Skeletal muscle satellite cell (primary cell): ENCODE data around the gene U2AF1.
"Not testable (repeated sequence)": the region's sequence is repeated elsewhere in the genome, so short reads cannot be mapped to it uniquely, and the experiment has no call there.

Source experiments
- H3K27me3 ChIP-seq: 2 replicates; pipeline ENCODE4 v1.7.0; 2013; ENCODE audit warnings: low read length; ENCODE audit not compliant: control insufficient read depth, insufficient read depth
- H3K36me3 ChIP-seq: 2 replicates; pipeline ENCODE4 v1.7.0; 2013; ENCODE audit warnings: mild to moderate bottlenecking, control low read depth, low read length; ENCODE audit not compliant: insufficient read depth
- H3K4me1 ChIP-seq: 2 replicates; pipeline ENCODE4 v1.7.0; 2013; ENCODE audit warnings: low read length; ENCODE audit not compliant: control insufficient read depth, insufficient read depth
- H3K4me2 ChIP-seq: 2 replicates; pipeline ENCODE4 v1.7.0; 2013; ENCODE audit warnings: mild to moderate bottlenecking, low read length
- H3K4me3 ChIP-seq: 2 replicates; pipeline ENCODE4 v1.7.0; 2013; ENCODE audit warnings: low read length
- H3K9ac ChIP-seq: 2 replicates; pipeline ENCODE4 v1.7.0; 2013; ENCODE audit warnings: mild to moderate bottlenecking, low read depth, low read length, moderate library complexity
- H3K9me3 ChIP-seq: replicated peaks from 2 replicates; pipeline ENCODE4 v1.7.0; 2013; ENCODE audit warnings: mild to moderate bottlenecking, control low read depth, low read length

Gene U2AF1

DNA sequence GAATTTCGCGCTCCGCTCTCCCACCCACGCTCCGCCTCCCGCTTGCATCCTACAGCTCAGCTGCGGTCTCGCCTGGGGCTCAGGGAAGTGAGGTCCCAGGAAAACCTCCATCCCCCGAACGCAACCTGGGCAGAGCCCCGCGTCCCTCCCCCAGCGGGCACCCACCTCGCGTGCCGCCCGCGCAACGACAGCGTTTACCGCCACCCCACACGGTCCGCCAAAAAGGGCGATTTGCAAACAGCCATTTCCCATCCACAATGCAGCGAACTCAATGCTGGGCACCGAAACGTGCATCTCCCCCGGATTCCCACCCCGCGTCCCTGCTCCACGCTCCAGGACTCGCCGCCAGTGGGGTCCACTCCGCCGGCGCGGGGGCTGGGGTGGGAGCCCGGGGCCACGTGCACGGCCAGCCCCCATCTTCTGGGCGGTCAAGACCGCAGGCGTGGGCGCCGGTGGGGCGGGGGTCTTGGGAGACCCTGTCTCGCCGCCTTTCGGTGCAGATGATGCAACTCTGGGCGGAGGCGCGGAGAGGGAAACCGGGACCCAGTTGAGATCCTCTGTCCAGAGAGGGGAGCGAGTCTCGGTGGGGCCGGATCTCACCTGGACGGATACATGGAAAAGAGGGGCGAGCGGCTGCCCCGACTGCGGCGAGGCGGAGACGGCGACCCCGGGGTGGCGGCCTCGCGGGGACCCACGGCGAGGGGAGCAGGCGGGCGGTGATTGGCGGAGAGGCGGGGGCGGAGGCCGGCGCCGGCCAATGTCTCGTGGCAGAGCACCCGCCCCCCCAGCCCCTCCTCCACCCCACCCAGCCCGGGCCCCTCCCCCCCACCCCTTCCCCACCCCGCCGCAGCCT, 32.0 kb downstream of the U2AF1 start, which contains the start of gene CBS:
CBS (minus strand) TSS at position 666 of the 853 bp plus-strand sequence. CDS start 3,642 bp downstream, outside the sequence.
- not testable (repeated sequence) for H3K27me3 ChIP-seq, H3K9me3 ChIP-seq, H3K4me1 ChIP-seq, H3K9ac ChIP-seq, H3K36me3 ChIP-seq, H3K4me3 ChIP-seq, H3K4me2 ChIP-seq

DNA sequence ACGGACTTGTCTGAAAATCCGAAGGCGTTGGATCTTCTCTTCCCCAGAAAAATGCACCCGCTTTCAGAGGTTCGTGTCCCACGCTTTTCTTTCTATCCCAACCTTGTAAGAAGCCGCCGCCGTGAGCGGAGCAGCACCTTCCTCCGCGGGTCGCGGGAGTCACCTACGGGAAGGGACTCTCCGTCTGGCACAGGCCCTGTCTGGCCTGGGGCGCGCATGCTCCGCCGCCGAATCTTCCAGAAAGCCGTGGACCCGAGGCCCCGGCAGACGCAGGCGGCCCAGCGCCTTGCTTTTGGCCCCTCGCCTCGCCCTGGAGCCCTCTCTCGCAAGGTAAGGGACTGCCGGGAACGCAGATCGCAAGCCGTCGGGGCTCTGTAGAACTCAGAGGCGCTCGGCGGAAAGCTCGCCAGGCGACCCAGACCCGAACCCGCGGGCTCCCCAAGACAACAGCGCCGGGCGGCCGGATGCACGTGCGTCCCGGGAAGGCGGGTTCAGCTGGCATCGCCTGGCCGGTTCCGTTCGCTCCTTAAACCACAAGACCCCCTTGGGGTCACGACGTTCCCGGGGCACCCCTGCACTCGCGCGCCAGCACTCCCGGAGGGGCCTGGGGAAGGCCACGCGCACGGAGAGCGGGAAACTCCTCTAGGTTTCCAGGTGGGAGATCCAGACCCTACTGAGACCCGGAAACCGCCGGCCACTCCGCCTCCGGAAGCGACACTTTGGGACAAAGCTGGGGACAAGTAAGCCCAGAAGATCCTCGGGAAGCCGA, 32.8 kb downstream of the U2AF1 start:
- H3K4me3 ChIP-seq, H3K9ac ChIP-seq, H3K27me3 ChIP-seq, H3K36me3 ChIP-seq, H3K4me1 ChIP-seq, H3K9me3 ChIP-seq, H3K4me2 ChIP-seq: not testable (repeated sequence)

GRCh38 chr21:43072742-43073141, 34.6 kb downstream of the U2AF1 start:
- not testable (repeated sequence) for H3K9ac ChIP-seq, H3K4me1 ChIP-seq, H3K4me3 ChIP-seq, H3K27me3 ChIP-seq, H3K9me3 ChIP-seq, H3K4me2 ChIP-seq, H3K36me3 ChIP-seq

GRCh38 chr21:43069682-43070081, 37.7 kb downstream of the U2AF1 start:
- H3K4me2 ChIP-seq, H3K9ac ChIP-seq, H3K9me3 ChIP-seq, H3K27me3 ChIP-seq, H3K4me3 ChIP-seq, H3K4me1 ChIP-seq, H3K36me3 ChIP-seq: not testable (repeated sequence)

DNA sequence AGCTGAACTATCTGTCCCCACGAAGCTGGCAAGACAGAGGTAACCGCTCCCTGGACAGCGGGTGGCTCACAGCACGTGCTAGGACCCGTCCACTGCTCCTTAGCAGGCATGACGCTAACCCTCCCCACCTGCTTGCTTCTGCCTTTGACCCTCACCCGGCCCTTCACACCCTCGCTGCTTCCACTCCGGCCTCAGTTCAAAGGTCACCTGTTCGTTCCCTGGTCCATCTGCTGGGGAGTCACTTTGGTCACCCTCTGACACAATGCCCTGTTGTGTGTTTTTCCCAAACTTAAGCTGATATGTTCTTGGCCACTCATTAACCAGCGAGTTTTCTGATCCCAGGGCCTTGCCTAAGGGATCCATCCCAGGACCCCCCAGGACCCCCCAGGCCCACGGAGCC, 39.3 kb downstream of the U2AF1 start:
- not testable (repeated sequence) for H3K4me3 ChIP-seq, H3K36me3 ChIP-seq, H3K9ac ChIP-seq, H3K9me3 ChIP-seq, H3K4me1 ChIP-seq, H3K4me2 ChIP-seq, H3K27me3 ChIP-seq

DNA sequence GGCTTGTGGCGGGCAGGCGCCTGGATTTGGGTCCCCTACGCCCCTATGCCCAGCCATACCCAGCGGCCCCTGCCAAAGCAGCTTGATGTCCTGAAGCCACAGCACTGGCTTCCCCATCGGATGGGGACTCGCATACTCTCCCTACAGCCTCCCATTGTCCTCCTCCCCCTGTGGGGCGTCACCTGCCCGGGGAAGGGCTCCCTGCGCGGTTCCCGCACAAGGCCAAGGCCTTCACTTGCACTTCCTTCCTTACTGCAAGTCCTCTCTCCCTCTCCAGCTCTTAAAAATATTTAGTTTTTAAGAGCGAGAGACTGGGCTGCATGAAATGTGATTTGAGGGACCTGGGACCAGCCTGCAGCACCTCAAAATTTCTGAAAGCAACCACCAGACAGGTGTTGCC, 40.7 kb downstream of the U2AF1 start:
- H3K36me3 ChIP-seq, H3K27me3 ChIP-seq, H3K4me2 ChIP-seq, H3K4me1 ChIP-seq, H3K9ac ChIP-seq, H3K9me3 ChIP-seq, H3K4me3 ChIP-seq: not testable (repeated sequence)

GRCh38 chr21:43065991-43066390, 41.4 kb downstream of the U2AF1 start:
- H3K9me3 ChIP-seq, H3K9ac ChIP-seq, H3K4me1 ChIP-seq, H3K4me2 ChIP-seq, H3K36me3 ChIP-seq, H3K4me3 ChIP-seq, H3K27me3 ChIP-seq: not testable (repeated sequence)

- not testable (repeated sequence) for H3K4me3 ChIP-seq
Measured at GRCh38 chr21:43064265-43064917, 43.0 kb downstream of the U2AF1 start.

GRCh38 chr21:43062955-43063664, 44.3 kb downstream of the U2AF1 start:
- H3K4me2 ChIP-seq, H3K4me1 ChIP-seq, H3K27me3 ChIP-seq, H3K4me3 ChIP-seq, H3K9ac ChIP-seq, H3K9me3 ChIP-seq, H3K36me3 ChIP-seq: not testable (repeated sequence)

More at GRCh38 chr21:43064265-43064917, 43.0 kb downstream of the U2AF1 start:
- H3K4me1 ChIP-seq, H3K9ac ChIP-seq, H3K36me3 ChIP-seq, H3K9me3 ChIP-seq, H3K4me2 ChIP-seq, H3K27me3 ChIP-seq: not testable (repeated sequence)

DNA sequence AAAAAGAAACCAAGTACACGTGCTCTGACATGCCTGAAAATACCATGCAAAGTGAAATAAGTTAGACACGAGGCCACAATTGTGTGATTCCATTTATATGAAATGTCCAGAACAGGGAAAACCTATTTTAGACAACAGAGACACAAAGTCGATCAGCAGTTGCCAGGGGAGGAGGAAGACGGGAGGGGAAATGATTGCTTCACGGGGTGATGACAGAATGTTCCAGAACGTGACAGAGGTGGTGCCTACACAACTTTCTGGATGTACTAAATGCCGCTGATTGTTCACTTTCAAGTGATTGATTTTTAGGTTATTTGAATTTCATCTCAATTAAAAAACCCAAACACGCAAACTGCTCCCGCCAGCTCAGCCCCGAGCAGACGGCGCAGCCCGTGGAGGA, 54.3 kb downstream of the U2AF1 start:
- not testable (repeated sequence) for H3K4me3 ChIP-seq, H3K36me3 ChIP-seq, H3K9ac ChIP-seq, H3K9me3 ChIP-seq, H3K27me3 ChIP-seq, H3K4me1 ChIP-seq, H3K4me2 ChIP-seq
